ENCODE results near the gene MROH9.
"Not testable (repeated sequence)": the region's sequence is repeated elsewhere in the genome, so short reads cannot be mapped to it uniquely, and the experiment has no call there.

MROH9 gene

DNA sequence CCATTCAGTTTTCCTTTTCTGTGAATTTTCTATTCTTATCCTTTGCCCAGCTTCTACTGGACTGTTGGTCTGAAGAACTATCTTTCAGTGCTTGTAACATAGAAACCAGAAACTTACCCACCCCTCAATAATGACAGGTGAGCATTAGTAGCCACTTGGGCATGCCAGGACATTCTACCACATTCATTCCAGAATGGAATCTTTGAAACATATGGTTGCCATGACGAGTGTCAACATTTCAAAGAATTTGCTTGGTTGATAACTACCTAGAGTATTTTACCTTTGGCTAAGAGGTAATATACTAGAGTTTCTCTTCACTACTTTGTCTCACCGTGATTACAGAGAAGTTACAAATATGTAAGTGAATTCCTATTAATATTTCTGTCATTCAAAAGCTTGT lies at the start of gene MROH9:
TSS of gene MROH9 (plus strand) at position 304 of the 400 bp plus-strand sequence. CDS start 10,023 bp downstream, outside the sequence.
- no peak for DNase-seq

DNA sequence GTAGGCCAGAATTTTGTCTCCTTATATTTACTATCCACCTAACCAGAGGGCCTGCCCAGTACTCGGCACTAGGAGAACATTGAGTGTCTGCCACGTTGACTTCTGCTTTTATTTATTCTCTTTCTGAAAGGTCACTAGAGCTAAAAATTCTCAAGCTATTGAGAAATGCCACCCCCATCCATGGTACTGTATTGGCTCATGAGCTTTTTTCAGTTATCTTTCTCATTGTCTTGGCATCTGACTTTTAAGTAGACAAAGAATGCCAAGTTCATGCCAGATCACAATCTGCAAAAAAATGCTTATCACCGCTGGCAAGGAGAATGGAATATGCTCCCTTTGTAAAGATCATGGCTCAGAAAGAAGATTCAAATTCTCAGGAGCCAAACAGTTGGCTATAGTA lies 49.8 kb upstream of the MROH9 start:
- no peak for DNase-seq

DNA sequence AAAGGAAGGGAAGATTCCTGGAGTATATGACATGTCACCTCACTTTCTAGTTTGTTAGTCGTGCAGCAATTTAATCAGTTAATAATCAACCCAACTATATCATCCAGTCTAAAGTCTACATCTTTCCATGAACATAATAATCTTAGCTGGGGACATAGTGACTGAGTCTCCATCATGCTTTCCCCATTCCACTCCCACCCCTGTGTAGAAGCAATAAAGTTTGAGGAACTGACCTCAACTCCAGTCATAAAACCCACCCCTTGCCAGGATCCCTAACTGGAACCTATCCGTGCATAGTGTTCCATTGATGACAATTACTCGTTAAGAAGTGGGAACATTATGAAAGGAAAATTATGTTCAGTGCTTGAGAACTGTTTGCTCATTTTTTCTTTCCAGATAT lies 48.9 kb upstream of the MROH9 start:
- DNase-seq, result no peak

GRCh38 chr1:170887726-170888125 lies 47.6 kb upstream of the MROH9 start:
- DNase-seq, result no peak

DNA sequence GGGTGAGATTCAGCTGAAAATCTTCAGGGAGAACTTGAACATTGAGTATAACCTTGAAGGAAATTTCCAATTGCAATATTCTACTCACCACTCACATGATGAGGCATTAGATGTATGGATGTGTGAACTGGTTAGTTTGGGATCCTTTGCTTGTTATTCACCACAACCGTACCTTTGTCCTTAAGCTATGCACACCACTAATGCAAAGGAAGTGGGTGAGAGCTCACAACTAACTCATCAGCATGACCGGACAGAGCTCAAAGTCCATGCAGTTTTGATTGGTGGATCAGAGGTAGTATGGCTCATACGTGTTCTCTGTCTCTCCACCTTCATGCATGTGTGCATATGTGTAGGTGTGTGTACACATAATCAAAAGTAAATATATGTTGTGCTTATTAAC lies 43.5 kb upstream of the MROH9 start:
- no peak for DNase-seq

DNA sequence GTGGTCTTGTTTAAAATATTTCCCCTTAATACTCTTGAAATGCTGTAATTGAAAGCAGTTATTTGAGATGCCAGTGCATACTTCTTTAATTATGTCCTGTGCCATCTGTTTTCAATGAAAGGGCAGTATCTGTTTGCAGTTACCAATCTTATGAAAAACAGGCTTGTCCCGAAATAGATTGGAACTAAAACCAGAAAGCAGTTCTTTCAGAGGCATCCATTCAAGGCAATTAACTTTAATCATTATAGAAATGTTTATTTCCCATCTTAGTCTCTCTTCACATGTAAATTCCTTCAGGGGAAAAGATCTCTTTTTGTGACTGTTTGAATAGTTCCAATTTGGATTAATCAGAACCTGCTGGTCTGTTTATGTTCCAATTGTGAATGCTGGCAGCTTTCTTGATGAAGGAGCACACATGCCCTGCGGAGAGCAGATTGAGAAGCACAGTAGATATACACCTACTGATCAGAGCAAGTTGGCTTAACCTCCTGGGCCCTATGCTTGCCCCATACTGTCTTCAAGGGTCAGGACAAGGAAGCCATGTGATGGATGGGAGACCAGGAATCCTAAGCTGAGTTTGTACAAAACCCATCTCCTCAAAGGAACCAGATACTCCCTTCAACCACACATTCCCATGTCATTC lies 41.6 kb upstream of the MROH9 start:
- DNase-seq, result no peak

DNA sequence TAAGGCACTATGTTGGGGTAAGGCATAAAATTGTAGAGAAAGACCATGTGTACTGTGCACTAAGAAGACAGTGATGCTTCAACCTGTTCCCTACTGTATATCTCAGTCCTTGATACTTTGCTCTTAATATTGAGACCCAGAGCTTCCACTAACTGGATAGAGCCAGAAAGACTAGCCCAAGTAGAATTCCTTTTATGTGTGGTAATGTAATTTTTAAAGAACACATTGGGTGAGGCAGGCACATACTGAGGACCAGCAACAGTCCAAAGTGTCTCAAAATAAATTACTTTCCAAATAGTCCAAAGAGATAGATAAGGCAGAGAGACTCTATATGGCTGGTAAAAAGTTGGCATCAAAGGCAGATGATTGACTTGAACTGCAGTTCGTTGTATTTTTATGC lies 31.4 kb upstream of the MROH9 start:
- no peak for DNase-seq

- DNase-seq, result no peak
Observed at GRCh38 chr1:170908942-170909341, 26.4 kb upstream of the MROH9 start.

GRCh38 chr1:170910273-170910672 lies 25.1 kb upstream of the MROH9 start:
- no peak for DNase-seq

DNA sequence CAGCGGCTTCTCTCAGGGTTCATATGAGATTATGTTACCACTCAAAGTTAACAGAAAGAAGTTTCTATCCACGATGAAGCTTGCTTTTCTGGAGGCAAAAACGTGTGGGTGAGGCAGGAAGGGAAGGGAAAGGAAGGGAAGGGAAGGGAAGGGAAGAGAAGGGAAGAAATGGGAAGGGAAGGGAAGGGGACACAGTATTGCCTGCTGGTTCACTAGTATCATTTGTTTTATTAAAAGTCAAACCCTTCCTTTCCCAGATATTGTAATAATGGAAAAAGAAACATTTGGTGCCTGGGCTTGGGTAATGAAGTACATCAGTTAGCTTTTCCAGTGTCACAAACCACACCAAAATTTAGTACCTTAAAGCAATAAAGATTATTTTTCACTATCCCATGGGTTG lies 18.0 kb upstream of the MROH9 start:
- DNase-seq, result no peak

- not testable (repeated sequence) for DNase-seq
Observed at GRCh38 chr1:170924656-170925055, 10.7 kb upstream of the MROH9 start.

GRCh38 chr1:170927955-170928840 lies 7.1 kb upstream of the MROH9 start:
- no peak for DNase-seq

GRCh38 chr1:170929412-170929834 lies 5.9 kb upstream of the MROH9 start:
- DNase-seq, result no peak

- DNase-seq, result peak in 1 of 2 experiments; percentile 5
Observed at GRCh38 chr1:170929835-170930554, 5.3 kb upstream of the MROH9 start.

GRCh38 chr1:170931650-170932049 lies 3.7 kb upstream of the MROH9 start:
- no peak for DNase-seq

DNA sequence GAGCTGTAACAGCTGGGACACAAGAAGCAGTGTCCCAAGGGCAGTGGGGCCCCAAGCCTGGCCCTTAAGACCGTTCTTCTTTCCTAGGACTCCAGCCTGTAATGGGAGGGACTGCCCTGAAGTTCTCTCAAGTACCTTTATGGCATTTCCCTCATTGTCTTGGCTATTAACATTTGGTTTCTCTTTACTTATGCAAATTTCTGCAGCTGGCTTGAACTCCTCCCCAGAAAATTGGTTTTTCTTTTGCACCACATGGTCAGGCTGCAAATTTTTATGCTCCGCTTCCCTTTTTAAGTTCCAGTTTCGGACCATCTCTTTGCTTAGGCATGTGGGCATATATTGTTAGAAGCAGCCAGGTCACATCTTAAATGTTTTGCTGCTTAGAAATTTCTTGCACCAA lies 3.1 kb upstream of the MROH9 start:
- no peak for DNase-seq

DNA sequence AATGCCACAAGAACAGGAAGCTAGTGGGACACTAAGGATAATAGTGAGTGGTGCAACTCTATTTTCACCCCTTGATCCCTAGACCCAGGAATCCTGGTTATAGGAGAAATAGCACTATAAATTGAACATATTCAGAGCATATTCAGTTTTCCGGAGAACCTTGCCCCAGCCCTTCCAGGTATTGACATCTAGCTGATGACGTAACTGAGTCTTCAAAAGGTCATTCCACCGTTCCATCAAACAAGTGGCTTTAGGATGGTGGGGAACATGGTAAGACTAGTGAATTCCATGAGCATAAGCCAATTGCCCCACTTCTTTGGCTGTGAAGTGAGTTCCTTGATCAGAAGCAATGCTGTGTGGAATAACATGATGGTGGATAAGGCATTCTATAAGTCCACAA lies 2.9 kb downstream of the MROH9 start:
- no peak for DNase-seq

DNA sequence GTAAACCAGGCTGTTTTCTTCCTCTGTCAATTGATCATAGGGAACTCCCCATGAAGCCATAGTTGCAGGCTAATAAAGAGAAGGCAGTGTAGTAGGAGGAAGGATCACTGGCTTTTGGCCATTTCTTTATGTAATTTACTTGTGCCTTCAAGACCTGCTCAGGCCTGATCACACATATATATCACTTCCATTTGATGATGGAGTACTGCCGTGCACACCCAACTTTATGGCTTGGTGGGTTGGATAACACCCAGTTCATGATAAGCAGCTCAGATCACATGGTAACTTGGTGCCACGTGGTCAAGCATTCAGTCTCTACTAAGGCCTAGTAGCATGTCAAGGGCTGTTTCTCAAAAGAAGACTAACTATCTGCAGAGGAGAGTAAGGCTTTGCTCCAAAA lies 4.1 kb downstream of the MROH9 start:
- DNase-seq, result no peak

- DNase-seq, result not testable (repeated sequence)
Observed at GRCh38 chr1:170951744-170952143, 16.4 kb downstream of the MROH9 start.

GRCh38 chr1:170959385-170959784 lies 24.1 kb downstream of the MROH9 start:
- DNase-seq, result no peak

DNA sequence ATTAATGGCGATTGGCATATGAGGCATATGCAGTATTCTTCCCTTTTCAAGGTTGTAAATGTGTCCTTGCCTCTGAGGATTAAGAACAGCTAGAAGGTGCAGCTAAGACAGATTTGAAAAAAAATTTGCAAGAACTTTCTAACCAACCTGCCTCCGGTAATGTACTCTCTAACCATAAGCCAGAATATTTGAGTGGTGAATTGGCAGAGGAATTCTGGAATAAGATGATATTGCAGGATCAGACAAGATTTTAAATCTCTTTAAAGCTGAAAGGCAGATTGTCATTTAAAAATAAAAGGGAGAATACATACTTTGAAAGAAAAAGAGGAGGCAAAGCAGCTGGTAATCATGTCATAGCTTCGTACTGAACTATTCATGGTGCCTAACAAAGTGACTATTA lies 29.2 kb downstream of the MROH9 start:
- DNase-seq, result no peak

DNA sequence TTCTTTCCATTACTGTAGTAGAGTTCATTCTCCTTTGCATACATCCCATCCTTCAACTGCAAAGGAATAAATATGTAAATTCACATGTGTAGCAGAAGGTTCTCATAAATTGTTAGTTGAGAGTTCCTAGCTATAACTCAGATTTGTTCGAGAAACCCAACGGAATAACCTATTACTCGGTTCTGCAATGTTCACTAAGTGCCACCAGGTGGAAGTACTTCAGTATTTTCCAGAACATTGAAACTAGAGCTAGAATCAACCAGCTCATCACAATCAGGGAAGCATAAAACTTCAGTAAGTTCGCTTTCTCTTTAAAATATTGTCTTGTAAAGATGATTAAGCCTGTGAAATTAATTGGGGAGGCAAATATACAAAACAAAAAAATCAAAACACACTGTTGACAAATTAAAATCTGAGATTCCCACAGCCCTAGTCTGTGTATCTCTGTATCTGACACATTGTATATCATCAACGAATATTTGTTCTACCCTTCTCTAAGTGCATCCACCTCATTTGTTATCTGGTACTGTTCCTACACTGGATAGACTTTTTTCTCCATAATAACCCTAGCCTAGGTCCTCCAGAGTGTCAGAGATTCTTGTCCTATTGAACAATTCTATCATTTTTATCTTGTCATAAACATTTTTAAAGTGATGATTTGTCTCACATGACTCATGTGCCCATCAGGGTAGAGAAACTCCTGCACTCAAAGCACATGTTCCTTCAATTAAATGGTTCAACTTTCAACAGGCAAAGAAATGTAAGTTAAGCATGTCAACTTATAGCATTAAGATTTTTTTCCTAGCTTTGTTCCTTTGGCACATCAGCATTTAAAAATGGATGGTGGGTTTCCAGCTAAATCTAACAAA lies 31.9 kb downstream of the MROH9 start:
- no peak for DNase-seq

- no peak for DNase-seq
Observed at GRCh38 chr1:170970256-170970655, 34.9 kb downstream of the MROH9 start.

Measured in activated CD4-positive, alpha-beta T cell treated with anti-CD3 and anti-CD28 coated beads, Interleukin-2, amount 50 U/mL, for 48 hours (primary cell).